Putamen (tissue), 1 donor: Measurements from ENCODE around the gene AMDHD2.
"Not testable (repeated sequence)": the region's sequence is repeated elsewhere in the genome, so short reads cannot be mapped to it uniquely, and the experiment has no call there.

Experiments used
- DNase-seq: peaks from one replicate; pipeline ENCODE4 v3.0.0-alpha.2; 2016; ENCODE audit warnings: low spot score

Gene AMDHD2

GRCh38 chr16:2533912-2534311 lies 13.7 kb downstream of the AMDHD2 start:
- DNase-seq = no peak

- not testable (repeated sequence) for DNase-seq
Measured at GRCh38 chr16:2534335-2534734, 14.2 kb downstream of the AMDHD2 start.

GRCh38 chr16:2535625-2536013 lies 15.4 kb downstream of the AMDHD2 start:
- no peak for DNase-seq

GRCh38 chr16:2537451-2538379 lies 17.5 kb downstream of the AMDHD2 start, which contains the start of gene PDPK1:
Gene PDPK1 (plus strand): TSS chr16:2538021. CDS start chr16:2538113, 92 bp downstream.
- peak; percentile 97 for DNase-seq

- DNase-seq = not testable (repeated sequence)
Measured at GRCh38 chr16:2539192-2539844, 19.1 kb downstream of the AMDHD2 start.

GRCh38 chr16:2539845-2540458 lies 19.8 kb downstream of the AMDHD2 start:
- DNase-seq = not testable (repeated sequence)

GRCh38 chr16:2540912-2541311 lies 20.7 kb downstream of the AMDHD2 start:
- DNase-seq = not testable (repeated sequence)

GRCh38 chr16:2541409-2541808 lies 21.2 kb downstream of the AMDHD2 start:
- not testable (repeated sequence) for DNase-seq

GRCh38 chr16:2543771-2544170 lies 23.6 kb downstream of the AMDHD2 start:
- DNase-seq = not testable (repeated sequence)

- DNase-seq = not testable (repeated sequence)
Measured at GRCh38 chr16:2550283-2550878, 30.2 kb downstream of the AMDHD2 start.

GRCh38 chr16:2551420-2551889 lies 31.3 kb downstream of the AMDHD2 start:
- DNase-seq = not testable (repeated sequence)

GRCh38 chr16:2554709-2555425 lies 34.7 kb downstream of the AMDHD2 start:
- not testable (repeated sequence) for DNase-seq

- not testable (repeated sequence) for DNase-seq
Measured at GRCh38 chr16:2557150-2557549, 37.0 kb downstream of the AMDHD2 start.

- DNase-seq = not testable (repeated sequence)
Measured at GRCh38 chr16:2560131-2560797, 40.1 kb downstream of the AMDHD2 start.

GRCh38 chr16:2560798-2561133 lies 40.6 kb downstream of the AMDHD2 start:
- not testable (repeated sequence) for DNase-seq

- DNase-seq = not testable (repeated sequence)
Measured at GRCh38 chr16:2567506-2567905, 47.3 kb downstream of the AMDHD2 start.

GRCh38 chr16:2568573-2568972 lies 48.4 kb downstream of the AMDHD2 start:
- DNase-seq = not testable (repeated sequence)

- not testable (repeated sequence) for DNase-seq
Measured at GRCh38 chr16:2572704-2573103, 52.5 kb downstream of the AMDHD2 start.

- not testable (repeated sequence) for DNase-seq
Measured at GRCh38 chr16:2575839-2576238, 55.7 kb downstream of the AMDHD2 start.

- not testable (repeated sequence) for DNase-seq
Measured at GRCh38 chr16:2577044-2577443, 56.9 kb downstream of the AMDHD2 start.

- not testable (repeated sequence) for DNase-seq
Measured at GRCh38 chr16:2578905-2579304, 58.7 kb downstream of the AMDHD2 start.
